Putamen (tissue), 1 donor: ENCODE measurements around the gene PTGER2.

Experiments used
- DNase-seq: peaks from one replicate; pipeline ENCODE4 v3.0.0-alpha.2; 2016; ENCODE audit warnings: low spot score

Gene PTGER2

DNA sequence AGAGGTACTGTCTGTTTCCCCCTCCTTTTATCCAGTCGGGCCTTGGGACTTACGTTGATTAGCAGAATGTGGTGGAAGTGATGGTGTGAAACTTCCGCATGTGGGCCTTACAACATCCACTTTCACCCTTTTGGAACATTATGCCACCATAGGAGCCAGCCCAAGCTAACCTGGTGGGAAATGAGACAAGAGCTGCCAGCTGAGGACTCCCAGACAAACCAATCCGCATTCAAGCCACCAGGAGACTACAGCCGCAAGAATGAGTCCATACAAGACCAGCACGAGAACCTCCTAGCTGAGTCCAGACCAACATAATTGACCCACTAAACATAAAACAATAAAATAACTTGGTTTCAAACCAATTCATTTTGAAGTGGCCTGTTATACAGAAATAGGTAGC lies 9.1 kb upstream of the PTGER2 start:
- DNase-seq: no peak

DNA sequence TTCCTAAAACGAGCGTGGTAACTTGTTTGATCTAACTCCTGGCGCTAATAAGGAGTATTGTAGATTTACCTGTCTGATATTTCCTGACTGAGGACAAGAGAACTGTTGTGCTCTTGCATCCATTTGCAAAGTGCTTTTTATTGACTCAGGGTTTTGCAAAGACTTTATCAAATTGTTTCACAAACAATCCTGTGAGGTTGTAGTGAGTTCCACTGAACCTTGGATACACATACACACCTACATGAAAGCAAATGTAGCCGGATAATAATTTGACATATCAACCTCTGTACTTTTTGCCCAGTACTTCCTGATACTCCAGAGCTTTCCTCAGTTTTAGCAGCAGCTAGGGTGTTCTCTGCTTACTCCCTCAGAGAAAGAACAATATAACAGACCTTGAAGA lies 6.7 kb upstream of the PTGER2 start:
- no peak for DNase-seq

DNA sequence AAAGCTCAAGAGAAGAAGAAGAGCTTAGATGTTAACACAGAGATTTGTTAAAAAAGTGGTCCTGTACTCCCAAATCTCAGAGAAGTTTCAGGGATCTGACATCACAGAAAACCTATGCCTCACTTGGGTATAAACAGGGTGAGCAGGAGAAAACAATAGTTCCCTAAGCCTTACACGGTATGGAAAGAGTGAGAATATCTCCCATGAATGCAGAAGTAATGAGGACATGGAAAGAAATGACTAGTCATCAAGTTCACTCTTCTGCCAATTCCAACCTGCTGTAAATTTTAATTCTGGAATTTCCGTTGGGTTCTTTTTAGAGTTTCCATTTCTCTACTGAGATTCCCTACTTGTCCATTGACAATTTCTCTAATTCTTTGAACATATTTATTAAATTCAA lies 6.2 kb upstream of the PTGER2 start:
- no peak for DNase-seq

DNA sequence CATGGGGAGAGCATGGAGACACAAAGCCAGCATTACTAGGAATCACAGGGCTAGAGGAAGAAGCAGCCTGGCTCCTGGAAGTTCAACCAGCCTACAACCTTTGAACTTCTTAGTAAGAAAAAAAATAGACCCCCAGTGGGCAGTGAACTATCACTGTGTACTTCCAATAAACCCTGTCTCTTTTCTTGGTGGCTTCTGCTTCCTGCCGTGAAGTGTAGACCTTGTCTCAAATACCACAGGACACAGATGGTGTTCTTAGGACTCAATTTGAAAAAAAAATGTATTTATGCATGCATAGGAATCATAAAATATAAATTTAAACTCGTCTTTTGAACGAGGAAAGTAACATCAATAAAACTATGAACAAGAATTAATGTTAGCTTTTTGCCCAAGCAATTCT lies 3.6 kb upstream of the PTGER2 start:
- DNase-seq: no peak

DNA sequence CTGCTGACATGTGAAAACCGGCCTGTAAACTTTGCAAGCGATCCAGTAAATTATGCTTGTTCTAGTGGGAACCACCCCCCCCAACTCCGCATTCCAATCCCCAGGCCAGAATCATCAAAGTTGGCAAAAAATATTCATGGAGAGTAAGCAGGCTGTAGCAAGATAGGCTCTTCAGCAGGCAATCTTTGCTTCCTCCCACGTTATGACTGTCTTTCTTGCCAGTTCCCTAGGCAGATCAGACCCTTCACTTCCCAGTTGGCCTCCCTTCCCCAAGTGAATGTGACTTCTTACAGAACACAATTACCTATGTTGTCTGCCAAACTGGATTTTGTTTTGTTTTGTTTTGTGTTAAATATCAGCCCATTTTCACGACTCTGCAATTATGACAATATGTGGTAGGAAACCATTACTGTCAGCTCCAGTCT lies 1.2 kb upstream of the PTGER2 start:
- DNase-seq: no peak

DNA sequence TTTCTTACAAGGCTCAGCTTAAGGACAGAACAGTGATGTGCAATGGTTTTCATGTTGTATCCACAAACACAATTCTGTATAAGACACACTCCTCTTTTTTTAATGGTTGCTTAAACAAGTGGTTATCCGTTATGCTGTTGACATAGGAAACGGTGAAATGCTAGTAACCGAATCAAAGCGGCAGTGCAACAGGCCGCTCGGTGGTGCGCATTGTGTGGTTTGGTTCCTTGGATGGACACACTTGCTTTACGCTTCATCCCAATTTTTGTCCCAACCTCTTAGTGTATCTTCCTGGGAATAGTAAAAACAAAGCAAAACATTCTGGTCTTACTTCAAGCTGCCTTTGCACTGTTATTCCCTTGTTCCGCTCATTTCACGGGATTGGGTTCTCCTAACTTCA lies 650 bp upstream of the PTGER2 start:
- DNase-seq: no peak

DNA sequence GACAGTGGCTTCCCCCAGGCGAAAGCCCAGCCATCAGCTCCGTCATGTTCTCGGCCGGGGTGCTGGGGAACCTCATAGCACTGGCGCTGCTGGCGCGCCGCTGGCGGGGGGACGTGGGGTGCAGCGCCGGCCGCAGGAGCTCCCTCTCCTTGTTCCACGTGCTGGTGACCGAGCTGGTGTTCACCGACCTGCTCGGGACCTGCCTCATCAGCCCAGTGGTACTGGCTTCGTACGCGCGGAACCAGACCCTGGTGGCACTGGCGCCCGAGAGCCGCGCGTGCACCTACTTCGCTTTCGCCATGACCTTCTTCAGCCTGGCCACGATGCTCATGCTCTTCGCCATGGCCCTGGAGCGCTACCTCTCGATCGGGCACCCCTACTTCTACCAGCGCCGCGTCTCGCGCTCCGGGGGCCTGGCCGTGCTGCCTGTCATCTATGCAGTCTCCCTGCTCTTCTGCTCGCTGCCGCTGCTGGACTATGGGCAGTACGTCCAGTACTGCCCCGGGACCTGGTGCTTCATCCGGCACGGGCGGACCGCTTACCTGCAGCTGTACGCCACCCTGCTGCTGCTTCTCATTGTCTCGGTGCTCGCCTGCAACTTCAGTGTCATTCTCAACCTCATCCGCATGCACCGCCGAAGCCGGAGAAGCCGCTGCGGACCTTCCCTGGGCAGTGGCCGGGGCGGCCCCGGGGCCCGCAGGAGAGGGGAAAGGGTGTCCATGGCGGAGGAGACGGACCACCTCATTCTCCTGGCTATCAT lies 663 bp downstream of the PTGER2 start:
- DNase-seq: no peak

DNA sequence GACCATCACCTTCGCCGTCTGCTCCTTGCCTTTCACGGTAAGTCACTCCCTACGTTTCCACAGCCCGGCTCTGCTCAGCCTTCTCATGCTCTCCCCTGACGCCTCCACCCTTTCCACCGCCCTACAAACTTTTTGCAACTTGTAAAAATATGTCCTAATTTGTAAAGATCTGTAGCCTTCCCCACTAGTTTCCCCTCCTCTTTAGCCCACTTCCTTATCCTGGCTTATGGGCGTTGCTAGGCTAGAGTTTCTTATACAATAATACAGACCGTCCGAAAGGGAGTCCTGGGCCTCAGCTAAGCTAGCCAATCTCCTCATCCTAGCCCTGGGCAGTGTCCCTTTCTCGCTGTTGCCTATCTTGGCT lies 1.2 kb downstream of the PTGER2 start:
- DNase-seq: no peak

DNA sequence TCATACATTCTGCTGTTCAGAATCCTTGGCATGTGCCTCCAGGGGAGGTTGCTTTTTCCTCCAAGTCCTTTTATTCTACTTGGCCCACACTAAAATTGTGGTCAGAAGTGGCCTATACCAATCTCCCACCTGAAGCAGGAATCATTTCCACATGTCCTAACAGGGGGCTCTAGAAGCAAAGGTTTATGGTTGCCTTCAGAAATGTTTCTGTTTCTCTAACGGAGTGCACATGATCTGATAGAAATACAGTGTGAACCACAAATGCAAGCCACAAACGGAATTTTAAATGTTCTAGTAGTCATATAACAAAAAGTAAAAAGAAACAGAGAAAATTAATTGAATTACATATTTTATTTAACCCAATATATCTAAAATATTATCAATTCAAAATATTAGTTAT lies 4.0 kb downstream of the PTGER2 start:
- DNase-seq: no peak

DNA sequence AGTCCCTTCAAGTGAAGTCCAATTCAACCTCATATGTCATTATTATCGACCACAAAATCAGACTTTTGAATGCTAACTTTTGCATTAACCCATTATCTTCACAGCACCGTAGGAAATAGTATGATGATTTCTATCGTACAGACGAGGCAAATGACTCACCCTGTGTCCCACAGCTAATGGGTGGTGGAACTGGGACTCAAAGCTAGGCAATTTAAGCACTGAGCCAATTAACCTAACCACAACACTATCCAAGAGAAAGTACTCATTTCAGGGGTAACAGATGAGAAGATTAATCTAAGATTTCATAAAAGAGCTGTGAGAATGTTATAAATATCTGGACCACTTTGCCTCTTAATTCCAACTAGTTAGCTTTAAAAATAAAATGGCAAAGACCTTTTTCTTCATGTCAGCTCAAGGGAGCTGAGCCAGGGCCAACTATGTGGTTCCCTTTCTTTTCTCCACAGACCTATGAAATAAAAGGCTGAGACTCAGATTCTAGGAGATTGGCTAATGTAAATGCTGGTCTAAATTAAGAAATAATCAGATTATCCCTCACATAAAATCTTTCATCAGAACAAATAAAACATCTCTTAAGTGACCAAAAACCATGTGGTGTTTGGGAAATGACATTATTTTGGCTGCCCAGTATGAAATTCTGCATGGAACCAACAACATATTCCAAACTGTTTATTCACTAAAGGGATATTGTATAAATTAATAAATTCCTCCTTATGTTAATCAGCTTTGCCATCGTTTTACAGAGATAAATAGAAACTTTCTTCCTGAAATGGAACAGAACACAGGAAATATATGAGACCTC lies 4.9 kb downstream of the PTGER2 start:
- no peak for DNase-seq

DNA sequence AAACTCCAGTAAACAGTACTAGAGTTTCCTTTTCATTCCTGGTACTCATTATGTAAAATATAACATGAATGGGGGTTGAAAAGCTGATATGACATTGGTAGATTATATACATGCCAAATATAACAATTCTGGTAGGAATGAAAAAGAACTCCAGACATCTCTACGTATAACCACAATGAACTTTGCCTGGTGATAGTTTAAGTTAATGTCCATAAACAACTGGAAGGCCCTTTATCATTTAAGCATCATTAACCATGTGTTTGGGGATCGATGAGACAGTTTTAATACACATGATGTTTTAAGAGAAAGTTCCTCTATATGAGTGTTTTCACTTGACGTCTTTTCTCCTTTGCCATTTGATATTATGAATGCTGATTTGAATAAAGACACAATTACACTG lies 5.8 kb downstream of the PTGER2 start:
- no peak for DNase-seq

DNA sequence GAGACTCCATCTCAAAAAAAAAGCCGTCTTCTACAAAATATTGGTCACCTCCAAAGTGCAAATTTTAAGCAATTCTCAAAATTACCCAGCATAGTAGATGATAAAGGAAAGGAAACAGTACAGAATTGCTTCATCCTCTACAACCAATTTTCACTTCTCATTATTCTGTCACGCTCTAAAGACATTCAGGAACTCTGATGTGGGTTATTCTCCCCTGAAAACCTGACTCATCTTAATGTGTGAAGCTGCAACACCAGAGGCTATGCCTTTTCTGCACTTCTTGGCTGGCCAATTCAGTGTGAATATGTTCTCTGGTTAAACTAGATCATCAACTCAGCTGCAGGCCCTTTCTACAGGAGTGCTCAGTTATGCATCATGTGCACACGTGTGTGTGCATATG lies 11.0 kb downstream of the PTGER2 start:
- peak; percentile 27 for DNase-seq

DNA sequence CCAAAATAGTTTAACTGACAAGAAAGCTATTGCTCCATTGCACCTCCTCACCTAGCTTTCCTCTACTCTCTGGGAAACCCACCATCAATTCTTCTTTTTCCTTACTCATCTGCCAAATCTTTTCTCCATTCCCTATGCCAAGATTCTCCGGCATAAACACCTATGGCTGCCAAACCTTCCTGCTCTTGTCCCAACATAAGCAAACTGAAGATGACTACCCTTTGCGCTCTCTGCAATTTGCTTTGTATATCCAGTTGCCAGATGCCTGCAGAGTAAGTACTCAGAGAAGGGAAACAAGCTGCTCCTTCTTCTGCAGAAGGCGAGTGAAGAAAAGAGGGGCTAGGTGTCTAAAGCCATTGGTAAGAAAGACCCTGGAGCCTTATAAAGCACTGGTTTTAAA lies 11.5 kb downstream of the PTGER2 start:
- DNase-seq: no peak

DNA sequence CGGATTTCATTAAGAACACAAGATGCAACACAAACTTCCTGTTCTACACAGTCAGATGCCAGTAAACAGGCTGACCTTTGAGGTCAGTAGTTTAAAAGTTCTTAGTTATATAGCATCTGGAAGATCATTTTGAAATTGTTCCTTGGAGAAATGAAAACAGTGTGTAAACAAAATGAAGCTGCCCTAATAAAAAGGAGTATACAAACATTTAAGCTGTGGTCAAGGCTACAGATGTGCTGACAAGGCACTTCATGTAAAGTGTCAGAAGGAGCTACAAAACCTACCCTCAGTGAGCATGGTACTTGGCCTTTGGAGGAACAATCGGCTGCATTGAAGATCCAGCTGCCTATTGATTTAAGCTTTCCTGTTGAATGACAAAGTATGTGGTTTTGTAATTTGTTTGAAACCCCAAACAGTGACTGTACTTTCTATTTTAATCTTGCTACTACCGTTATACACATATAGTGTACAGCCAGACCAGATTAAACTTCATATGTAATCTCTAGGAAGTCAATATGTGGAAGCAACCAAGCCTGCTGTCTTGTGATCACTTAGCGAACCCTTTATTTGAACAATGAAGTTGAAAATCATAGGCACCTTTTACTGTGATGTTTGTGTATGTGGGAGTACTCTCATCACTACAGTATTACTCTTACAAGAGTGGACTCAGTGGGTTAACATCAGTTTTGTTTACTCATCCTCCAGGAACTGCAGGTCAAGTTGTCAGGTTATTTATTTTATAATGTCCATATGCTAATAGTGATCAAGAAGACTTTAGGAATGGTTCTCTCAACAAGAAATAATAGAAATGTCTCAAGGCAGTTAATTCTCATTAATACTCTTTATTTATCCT lies 13.5 kb downstream of the PTGER2 start:
- DNase-seq: no peak

DNA sequence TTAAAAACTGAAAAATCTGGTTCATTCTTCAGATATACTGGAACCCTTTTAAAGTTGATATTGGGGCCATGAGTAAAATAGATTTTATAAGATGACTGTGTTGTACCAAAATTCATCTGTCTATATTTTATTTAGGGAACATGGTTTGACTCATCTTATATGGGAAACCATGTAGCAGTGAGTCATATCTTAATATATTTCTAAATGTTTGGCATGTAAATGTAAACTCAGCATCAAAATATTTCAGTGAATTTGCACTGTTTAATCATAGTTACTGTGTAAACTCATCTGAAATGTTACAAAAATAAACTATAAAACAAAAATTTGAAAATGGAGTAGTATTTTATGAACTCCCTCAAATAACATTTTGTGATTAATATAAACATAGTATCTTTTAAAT lies 14.2 kb downstream of the PTGER2 start:
- no peak for DNase-seq

DNA sequence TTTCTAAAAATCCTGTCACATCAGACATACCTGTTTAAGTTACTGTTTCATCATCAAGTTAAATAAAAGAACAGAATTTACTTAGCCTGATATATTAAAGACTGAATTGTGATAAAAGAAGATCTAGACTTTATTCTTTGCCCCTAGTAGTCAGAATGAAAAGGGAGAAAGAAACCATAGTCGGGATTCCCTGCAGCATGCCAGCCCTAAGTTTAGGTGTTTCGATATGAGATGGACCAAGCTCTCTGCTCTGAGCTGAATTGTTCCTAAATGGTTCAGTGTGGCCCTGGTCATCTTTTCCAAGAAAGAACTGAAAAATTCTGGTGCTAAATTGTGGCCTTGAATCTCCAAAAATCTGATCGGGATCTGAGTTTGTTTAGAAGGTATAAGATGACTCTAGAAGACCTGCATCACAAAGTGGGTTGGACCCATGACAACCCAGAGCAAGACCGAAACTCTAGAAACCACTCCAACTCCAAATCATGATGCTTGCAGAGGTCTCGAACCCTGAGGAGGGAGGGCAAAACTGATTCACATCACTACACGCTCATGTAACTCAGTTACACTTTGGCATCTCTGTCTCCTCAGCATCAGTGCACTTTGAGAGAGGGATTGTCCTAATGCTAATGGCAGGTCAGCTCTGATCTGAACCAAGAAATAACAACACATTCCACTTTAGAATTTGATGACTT lies 15.7 kb downstream of the PTGER2 start:
- DNase-seq: no peak

DNA sequence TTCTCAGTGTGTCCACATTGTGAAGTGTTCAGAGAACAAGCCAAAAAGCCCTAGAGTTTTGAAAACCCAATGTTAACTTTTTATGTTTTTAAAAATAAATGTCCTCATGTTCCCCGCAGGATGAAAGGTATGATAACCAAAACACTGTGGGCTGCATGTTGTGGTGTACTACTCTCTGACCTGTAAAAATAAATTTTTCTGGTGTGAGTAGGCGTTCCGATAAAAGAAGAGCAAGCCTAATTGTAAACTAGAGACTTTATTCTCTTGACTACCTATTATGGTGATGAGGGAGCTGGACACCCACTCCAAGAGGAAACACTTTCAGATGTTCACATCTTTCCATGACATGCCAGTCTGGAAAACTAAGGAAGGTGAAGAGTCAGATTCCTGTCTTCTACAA lies 18.2 kb downstream of the PTGER2 start:
- no peak for DNase-seq

DNA sequence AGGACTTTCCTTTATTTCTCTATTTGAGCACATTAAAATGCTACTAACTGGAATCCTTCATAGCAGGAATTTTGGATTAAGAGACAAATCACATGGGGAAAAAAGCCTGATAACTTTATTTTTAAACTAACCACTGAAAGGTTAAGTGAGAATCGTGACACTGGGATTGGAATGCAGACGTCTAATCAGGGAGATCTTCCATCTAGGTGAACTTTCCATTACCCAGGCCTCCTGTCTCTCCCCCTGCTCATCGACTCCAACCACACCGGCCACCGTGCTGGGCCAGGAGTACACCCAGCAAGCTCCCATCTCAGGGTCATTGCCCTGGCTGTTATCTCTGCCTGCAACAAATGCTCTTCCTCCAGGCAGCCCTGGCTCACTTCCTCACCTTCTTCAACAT lies 19.0 kb downstream of the PTGER2 start:
- DNase-seq: no peak

DNA sequence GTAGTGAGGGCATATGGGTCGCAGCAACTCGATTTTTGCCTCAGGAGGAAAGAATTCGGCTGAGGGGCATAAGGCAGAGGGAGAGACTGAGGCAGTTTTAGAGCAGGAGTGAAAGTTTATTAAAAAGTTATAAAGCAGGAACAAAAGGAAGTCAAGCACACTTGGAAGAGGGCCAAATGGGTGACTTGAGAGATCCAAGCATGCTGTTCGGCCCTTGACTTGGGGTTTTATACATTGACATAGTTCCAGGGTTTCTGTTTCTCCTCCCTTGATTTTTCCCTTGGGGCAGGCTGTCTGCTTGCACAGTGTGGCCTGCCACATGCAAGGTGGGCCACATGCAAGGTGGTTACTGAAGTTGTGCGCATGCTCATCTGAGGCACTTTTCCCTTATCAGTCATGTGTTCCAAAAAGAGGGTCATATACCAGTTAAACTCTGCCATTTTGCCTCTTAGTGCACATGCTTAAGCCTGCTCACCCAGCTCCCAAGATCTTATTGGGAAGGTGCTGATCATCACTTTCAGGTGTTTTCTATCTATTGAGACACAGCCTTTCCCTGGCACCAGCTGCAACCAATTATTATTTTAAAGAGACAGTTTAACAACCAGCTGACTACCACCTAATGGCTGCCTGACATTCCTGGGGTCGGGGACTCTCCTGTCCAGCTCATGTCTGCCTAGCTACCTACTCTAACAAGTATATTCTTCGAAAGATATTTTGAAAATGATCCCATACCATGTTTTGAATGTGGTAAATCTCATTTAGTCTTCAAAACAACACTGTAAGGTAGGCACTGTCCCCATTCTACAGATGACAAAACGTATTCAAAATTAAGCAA lies 19.9 kb downstream of the PTGER2 start:
- DNase-seq: no peak

DNA sequence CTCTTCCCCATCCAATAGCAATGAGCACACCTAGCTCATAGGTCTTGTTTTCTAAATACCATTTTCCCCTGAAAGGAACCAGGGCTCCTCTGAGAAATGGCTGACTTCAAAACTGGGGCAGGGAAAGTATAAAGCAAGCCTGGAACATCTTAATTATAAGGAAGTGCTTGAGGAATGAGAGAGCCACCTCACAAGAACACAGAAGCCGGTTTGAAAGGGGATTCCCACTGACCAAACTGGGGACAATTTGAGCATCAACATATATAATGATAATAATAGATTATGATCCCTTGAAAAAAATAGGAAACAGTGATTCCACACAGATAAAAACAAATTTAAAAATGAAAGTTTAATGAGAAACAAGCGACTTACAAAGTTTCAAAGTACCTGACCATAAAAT lies 22.1 kb downstream of the PTGER2 start:
- no peak for DNase-seq

DNA sequence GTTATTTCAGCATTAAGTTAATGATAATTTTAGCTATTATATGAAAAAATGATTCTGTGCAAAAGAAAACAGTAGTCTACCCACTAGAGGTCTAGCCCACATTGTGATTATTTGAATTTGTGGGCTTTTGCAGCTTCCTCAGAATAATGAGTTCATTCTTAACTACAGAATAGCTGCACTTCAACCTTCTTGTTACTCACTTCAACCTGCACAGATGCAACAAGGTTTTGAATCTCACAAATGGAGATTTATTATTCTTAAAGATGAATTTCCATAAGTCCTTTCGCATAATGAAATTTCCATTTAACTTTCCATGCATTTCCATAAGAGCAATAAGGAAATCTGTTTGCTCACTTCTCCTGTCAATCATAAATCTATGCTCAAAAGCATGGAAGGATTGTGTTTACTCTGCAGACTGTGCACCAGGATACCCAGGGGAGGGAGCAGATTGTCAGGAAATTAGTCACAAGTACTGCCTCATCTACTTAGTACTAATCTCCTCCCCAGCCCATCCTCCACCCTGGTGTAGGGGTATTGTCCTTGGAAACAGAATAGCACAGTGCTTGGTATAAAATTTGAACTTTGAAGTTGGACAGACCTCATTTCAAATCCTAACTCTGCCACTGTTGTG lies 24.1 kb downstream of the PTGER2 start:
- DNase-seq: no peak
